Smooth muscle cell (in vitro differentiated cells): ENCODE data around the gene CCNYL1. TPM values are rescaled to one million over a fixed set of nuclear protein-coding genes. Genes with fewer than 3 reads are reported as not detected.

Source experiments
- DNase-seq: peaks from one replicate; lab custom pipeline; 2025; ENCODE audit not compliant: unreplicated experiment; lab: John Stamatoyannopoulos, UW
- H2AFZ ChIP-seq: fragments of 200-600 bp; sonication (generic); 2 replicates; pipeline ENCODE4 v1.6.0; 2016; ENCODE audit warnings: antibody characterized with exemption, low read depth, mild to moderate bottlenecking
- H3F3A ChIP-seq: fragments of 200-600 bp; sonication (generic); 2 replicates; pipeline ENCODE4 v1.6.0; 2017; ENCODE audit warnings: antibody characterized with exemption, low read depth
- H3K27ac ChIP-seq: fragments of 200-600 bp; sonication (generic); 2 replicates; pipeline ENCODE4 v1.5.1; 2016; ENCODE audit warnings: low read depth, mild to moderate bottlenecking
- H3K27me3 ChIP-seq: fragments of 200-600 bp; sonication (generic); 2 replicates; pipeline ENCODE4 v1.6.1; 2016; ENCODE audit warnings: low read depth, mild to moderate bottlenecking
- H3K36me3 ChIP-seq: fragments of 200-600 bp; sonication (generic); 2 replicates; pipeline ENCODE4 v1.5.1; 2016; ENCODE audit warnings: low read depth
- H3K4me1 ChIP-seq: fragments of 200-600 bp; sonication (generic); 2 replicates; pipeline ENCODE4 v1.5.1; 2016; ENCODE audit warnings: low read depth
- H3K4me2 ChIP-seq: fragments of 200-600 bp; sonication (generic); 2 replicates; pipeline ENCODE4 v1.6.0; 2016; ENCODE audit warnings: mild to moderate bottlenecking
- H3K4me3 ChIP-seq: fragments of 200-600 bp; sonication (generic); 2 replicates; pipeline ENCODE4 v1.5.1; 2016; ENCODE audit warnings: mild to moderate bottlenecking
- H3K79me2 ChIP-seq: fragments of 200-600 bp; sonication (generic); 2 replicates; pipeline ENCODE4 v1.6.0; 2016; ENCODE audit warnings: low read depth, mild to moderate bottlenecking
- H3K9ac ChIP-seq: fragments of 200-600 bp; sonication (generic); 2 replicates; pipeline ENCODE4 v1.6.0; 2016; ENCODE audit warnings: low read depth
- H3K9me3 ChIP-seq: fragments of 200-600 bp; sonication (generic); replicated peaks from 2 replicates; pipeline ENCODE4 v1.5.1; 2016; ENCODE audit warnings: low read depth
- H4K20me1 ChIP-seq: fragments of 200-600 bp; sonication (generic); 2 replicates; pipeline ENCODE4 v1.6.0; 2016; ENCODE audit warnings: low read depth
- WGBS: methylation state at CpG from one replicate; pipeline ENCODE4 v1.1.7; 2016; ENCODE audit warnings: low lambda C conversion rate; 5-methylcytosine and 5-hydroxymethylcytosine counted together
- polyA plus RNA-seq: library from polyadenylated mRNA; unstranded; fragments of >200 nt; fragmentation: Nextera tagmentation; extraction: Ambion mirVana; gene quantifications from 2 replicates; pipeline ENCODE4 v1.2.1, GENCODE V29; 2016
- total RNA-seq: library from RNA; depleted of rRNA; stranded (reverse); fragments of >200 nt; gene quantifications from 2 replicates; pipeline ENCODE4 v1.2.3, GENCODE V29; 2014
- TF ChIP-seq, protein P1 (sequence below): fragments of 200-600 bp; sonication (generic); IDR thresholded peaks from 2 replicates; pipeline ENCODE4 v1.5.1; 2017; ENCODE audit warnings: borderline replicate concordance, mild to moderate bottlenecking, antibody characterized with exemption; ENCODE audit not compliant: insufficient read depth, poor library complexity, severe bottlenecking

The CCNYL1 gene
- total and polyA plus RNA-seq, 2 experiments from 2014 or later: 7.2 to 15.1 TPM

DNA sequence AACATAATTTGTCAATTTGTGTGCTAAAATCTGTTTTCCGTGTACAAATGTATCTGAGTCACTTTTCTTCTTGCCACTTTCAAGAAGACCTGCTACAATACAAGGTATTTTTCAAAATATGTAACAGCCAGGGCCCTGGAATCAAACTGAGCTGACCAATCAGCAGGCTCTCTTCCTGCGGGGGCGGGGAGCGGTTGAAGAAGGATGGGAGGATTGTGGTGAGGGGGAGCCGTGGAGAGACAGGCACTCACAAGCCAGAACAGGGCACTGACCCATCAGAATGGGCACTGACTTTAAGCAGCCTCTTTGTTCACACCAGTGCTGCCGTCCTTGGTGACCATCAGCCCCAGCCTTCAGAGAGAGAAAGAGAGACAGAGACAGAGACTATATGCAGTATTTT is 40.6 kb upstream of the CCNYL1 start:
- no peaks in the 10 kb centered on the region for H3K27me3 ChIP-seq
- WGBS: 73% methylated on average over 6 of the region's 6 CpGs
- DNase-seq: no peak
- no peak overlapping the region for H2AFZ ChIP-seq
- H3K9ac ChIP-seq: no peak overlapping the region
- no peaks in the 10 kb centered on the region for H3K9me3 ChIP-seq
- H3K36me3 ChIP-seq: no peaks in the 10 kb centered on the region
- no peaks in the 10 kb centered on the region for H3F3A ChIP-seq
- H3K79me2 ChIP-seq: no peaks in the 10 kb centered on the region
- H3K4me2 ChIP-seq: no peak overlapping the region
- TF ChIP-seq, protein P1, sequence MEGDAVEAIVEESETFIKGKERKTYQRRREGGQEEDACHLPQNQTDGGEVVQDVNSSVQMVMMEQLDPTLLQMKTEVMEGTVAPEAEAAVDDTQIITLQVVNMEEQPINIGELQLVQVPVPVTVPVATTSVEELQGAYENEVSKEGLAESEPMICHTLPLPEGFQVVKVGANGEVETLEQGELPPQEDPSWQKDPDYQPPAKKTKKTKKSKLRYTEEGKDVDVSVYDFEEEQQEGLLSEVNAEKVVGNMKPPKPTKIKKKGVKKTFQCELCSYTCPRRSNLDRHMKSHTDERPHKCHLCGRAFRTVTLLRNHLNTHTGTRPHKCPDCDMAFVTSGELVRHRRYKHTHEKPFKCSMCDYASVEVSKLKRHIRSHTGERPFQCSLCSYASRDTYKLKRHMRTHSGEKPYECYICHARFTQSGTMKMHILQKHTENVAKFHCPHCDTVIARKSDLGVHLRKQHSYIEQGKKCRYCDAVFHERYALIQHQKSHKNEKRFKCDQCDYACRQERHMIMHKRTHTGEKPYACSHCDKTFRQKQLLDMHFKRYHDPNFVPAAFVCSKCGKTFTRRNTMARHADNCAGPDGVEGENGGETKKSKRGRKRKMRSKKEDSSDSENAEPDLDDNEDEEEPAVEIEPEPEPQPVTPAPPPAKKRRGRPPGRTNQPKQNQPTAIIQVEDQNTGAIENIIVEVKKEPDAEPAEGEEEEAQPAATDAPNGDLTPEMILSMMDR: no peak
- H3K4me3 ChIP-seq: no peak overlapping the region
- peaks cover 5% of the 10 kb centered on the region for H3K4me1 ChIP-seq
- H3K27ac ChIP-seq: no peak overlapping the region
- no peaks in the 10 kb centered on the region for H4K20me1 ChIP-seq

DNA sequence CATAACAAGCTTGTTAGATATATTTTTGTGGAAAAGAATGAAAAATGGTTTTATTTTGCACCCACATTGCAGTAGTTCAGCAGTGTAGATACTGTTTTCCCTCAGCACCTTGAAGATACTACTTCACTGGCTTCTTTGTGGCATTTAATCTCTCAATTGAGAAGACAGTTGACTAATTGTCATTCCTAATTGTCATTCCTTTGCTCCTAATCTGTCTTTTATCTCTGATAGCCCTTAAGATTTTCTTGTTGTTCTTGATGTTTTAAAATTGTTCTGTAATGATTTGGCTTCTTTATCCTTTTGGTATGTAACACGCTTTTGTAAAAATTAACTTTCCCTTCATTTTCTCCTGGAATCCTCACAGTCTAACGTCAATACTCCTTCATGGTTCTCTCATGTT is 38.0 kb upstream of the CCNYL1 start:
- Histone ChIP-seq H3K4me3 (no peak overlapping the region), H3K9me3 (no peaks in the 10 kb centered on the region), H3K9ac (no peak overlapping the region), H3K4me2 (no peak overlapping the region), H3K27me3 (no peaks in the 10 kb centered on the region), H3F3A (peaks cover 3% of the 10 kb centered on the region), H3K4me1 (peaks cover 10% of the 10 kb centered on the region), H3K36me3 (no peaks in the 10 kb centered on the region), H3K79me2 (no peaks in the 10 kb centered on the region), H4K20me1 (no peaks in the 10 kb centered on the region), H3K27ac (no peak overlapping the region), H2AFZ (no peak overlapping the region)
- TF ChIP-seq, protein P1: no peak
- no peak for DNase-seq
- 36% methylated on average over 2 of the region's 2 CpGs for WGBS

DNA sequence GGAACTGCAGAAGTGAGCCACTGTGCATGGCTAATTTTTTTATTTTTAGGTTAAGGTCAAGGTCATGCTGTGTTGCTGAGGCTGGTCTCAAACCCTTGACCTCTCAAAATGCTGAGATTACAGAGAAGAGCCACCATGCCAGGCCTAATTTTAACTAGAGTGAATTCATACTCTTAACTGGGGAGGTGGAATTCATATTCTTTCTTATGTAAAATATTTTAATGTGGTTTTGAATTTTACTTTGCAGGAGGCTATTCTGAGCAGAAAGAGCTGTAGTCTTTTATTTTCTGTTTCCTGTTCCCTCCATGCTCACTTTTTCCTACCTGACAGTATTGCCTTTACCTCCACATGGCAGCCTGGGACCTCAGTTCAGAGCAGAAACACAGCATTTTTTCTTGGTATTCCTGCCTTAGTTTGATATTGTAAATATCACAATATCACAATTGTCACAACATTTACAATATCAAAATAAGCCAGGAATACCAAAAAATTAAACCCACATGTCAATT is 37.1 kb upstream of the CCNYL1 start:
- Histone ChIP-seq H4K20me1 (no peaks in the 10 kb centered on the region), H3K4me3 (no peak overlapping the region), H3K79me2 (no peaks in the 10 kb centered on the region), H3K4me1 (peaks cover 10% of the 10 kb centered on the region), H2AFZ (no peak overlapping the region), H3K4me2 (no peak overlapping the region), H3F3A (peaks cover 3% of the 10 kb centered on the region), H3K27ac (no peak overlapping the region), H3K36me3 (no peaks in the 10 kb centered on the region), H3K9ac (no peak overlapping the region), H3K9me3 (no peaks in the 10 kb centered on the region), H3K27me3 (no peaks in the 10 kb centered on the region)
- TF ChIP-seq, protein P1: no peak
- no peak for DNase-seq

DNA sequence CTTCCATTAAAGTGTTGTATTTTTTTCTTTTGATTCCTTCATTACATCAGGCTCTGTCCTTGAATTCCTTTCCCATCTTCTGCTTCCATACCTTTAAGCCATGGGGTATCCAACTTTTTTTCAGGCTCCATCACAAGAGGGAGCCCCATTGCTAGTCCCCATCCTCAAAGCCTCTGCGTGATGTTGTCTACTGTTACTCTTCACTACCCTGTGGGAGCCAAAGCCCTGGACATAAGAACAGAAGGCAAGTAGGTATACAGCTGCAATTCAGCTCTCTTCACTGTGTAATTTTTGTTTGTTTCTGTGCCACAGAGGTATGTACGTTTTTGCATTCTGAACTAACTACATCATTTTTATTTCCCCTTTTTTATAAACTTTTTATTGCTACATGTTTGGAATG is 36.6 kb upstream of the CCNYL1 start:
- 71% methylated on average over 2 of the region's 2 CpGs for WGBS
- Histone ChIP-seq H2AFZ (no peak overlapping the region), H3K9ac (no peak overlapping the region), H4K20me1 (no peaks in the 10 kb centered on the region), H3K79me2 (no peaks in the 10 kb centered on the region), H3K4me3 (no peak overlapping the region), H3K27ac (no peak overlapping the region), H3F3A (peaks cover 3% of the 10 kb centered on the region), H3K27me3 (no peaks in the 10 kb centered on the region), H3K9me3 (no peaks in the 10 kb centered on the region), H3K36me3 (no peaks in the 10 kb centered on the region), H3K4me2 (no peak overlapping the region), H3K4me1 (peaks cover 10% of the 10 kb centered on the region)
- TF ChIP-seq, protein P1: no peak
- no peak for DNase-seq
